ENCODE measurements around the gene TIMP3. TPM values are rescaled to one million over a fixed set of nuclear protein-coding genes. Genes with fewer than 3 reads are reported as not detected.

Gene TIMP3
- total RNA-seq, 4 donors from 2014 or later: 148 to 295 (median 170) TPM

DNA sequence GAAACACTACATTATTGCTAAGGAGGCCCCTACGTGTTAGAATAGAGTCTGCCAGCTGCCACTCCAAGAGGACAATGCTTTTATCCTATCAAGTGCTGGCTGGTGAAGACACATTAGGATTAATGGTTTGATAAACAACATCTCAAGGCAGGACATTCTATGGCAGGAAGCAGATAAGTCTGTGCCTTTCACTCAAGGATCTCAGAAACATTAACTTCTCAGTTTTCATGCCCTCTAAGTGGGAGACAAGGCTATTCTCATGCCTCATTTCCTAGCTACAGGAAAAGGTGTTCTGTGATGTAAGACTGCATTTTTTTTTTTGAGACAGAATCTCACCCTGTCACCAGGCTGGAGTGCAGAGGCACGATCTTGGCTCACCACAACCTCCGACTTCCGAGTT, 23.5 kb upstream of the TIMP3 start:
- Histone ChIP-seq H3K27ac (no peak overlapping the region), H3K36me3 (no peaks in the 10 kb centered on the region), H3K4me1 (peaks cover 4% of the 10 kb centered on the region), H3K27me3 (no peaks in the 10 kb centered on the region), H3K4me3 (no peak overlapping the region), H3K9me3 (no peaks in the 10 kb centered on the region)
- TF ChIP-seq POLR2AphosphoS5 (IDR thresholded peaks at IDR 0.05): no peak
- no peak for TF ChIP-seq POLR2A (IDR thresholded peaks at IDR 0.05)
- no peak for TF ChIP-seq EP300 (IDR thresholded peaks at IDR 0.05)
- TF ChIP-seq, protein P1, sequence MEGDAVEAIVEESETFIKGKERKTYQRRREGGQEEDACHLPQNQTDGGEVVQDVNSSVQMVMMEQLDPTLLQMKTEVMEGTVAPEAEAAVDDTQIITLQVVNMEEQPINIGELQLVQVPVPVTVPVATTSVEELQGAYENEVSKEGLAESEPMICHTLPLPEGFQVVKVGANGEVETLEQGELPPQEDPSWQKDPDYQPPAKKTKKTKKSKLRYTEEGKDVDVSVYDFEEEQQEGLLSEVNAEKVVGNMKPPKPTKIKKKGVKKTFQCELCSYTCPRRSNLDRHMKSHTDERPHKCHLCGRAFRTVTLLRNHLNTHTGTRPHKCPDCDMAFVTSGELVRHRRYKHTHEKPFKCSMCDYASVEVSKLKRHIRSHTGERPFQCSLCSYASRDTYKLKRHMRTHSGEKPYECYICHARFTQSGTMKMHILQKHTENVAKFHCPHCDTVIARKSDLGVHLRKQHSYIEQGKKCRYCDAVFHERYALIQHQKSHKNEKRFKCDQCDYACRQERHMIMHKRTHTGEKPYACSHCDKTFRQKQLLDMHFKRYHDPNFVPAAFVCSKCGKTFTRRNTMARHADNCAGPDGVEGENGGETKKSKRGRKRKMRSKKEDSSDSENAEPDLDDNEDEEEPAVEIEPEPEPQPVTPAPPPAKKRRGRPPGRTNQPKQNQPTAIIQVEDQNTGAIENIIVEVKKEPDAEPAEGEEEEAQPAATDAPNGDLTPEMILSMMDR (IDR thresholded peaks at IDR 0.05): no peak
- 72% methylated on average over 4 of the region's 4 CpGs for WGBS
- no peak for DNase-seq (ENCODE audit: low spot score in 2 of 2)

DNA sequence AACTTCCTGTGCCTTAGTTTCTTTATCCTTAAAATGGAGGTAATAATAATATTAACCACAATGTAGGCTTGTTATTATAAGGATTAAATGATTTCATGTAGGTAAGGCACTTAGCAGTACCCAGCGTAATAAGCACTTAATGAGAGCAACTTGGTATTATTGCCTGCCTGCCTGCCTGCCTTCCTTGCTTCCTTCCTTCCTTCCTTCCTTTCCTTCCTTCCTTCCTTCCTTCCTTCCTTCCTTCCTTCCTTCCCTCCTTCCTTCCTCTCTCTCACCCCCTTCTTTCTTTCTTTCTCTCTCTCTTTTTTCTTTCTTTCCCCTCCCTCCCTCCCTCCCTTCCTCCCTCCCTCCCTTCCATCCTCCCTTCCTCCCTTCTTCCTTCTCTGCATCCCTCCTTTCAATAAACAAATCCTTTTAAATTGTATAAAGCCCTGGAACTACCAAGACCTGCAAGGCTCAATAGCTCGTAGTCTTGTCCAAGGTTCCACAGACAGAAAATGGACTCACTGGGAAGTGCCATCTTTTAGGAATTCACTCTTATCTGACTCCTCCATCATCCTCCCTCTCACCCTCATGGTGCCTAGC, 20.7 kb upstream of the TIMP3 start:
- Histone ChIP-seq H3K36me3 (no peaks in the 10 kb centered on the region), H3K4me3 (no peak overlapping the region), H3K27me3 (no peaks in the 10 kb centered on the region), H3K9me3 (no peaks in the 10 kb centered on the region), H3K4me1 (peaks cover 4% of the 10 kb centered on the region), H3K27ac (no peak overlapping the region)
- no peak for DNase-seq (ENCODE audit: low spot score in 2 of 2)
- no peak for TF ChIP-seq EP300 (IDR thresholded peaks at IDR 0.05)
- WGBS: 89% methylated on average over 2 of the region's 2 CpGs

DNA sequence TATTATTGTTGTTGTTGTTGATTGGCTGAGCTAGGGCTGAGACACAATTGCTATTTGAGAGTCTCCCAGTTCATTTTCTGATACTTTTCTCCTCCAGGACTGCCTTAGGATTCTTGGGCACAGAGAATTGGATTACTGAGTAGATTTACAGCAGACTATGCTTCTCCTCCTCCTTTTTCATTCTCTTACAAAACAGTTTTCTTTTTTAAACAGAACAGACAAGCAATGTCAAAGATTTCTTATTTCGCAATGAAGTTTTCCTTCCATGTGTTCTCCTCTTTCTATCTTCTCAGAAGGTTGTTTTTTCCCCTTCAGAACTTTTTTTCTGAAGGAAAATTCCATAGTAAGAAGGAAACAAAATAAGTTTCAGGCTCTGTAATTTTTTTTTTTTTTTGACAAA, 19.8 kb upstream of the TIMP3 start:
- Histone ChIP-seq H3K4me1 (peaks cover 4% of the 10 kb centered on the region), H3K27ac (no peak overlapping the region), H3K36me3 (no peaks in the 10 kb centered on the region), H3K27me3 (no peaks in the 10 kb centered on the region), H3K9me3 (no peaks in the 10 kb centered on the region), H3K4me3 (no peak overlapping the region)
- WGBS: 72% methylated on average over 1 of the region's 1 CpG
- DNase-seq (ENCODE audit: low spot score in 2 of 2): no peak
- no peak for TF ChIP-seq POLR2A (IDR thresholded peaks at IDR 0.05)
- TF ChIP-seq EP300 (IDR thresholded peaks at IDR 0.05): no peak
- TF ChIP-seq, protein P1 (IDR thresholded peaks at IDR 0.05): no peak
- no peak for TF ChIP-seq POLR2AphosphoS5 (IDR thresholded peaks at IDR 0.05)

DNA sequence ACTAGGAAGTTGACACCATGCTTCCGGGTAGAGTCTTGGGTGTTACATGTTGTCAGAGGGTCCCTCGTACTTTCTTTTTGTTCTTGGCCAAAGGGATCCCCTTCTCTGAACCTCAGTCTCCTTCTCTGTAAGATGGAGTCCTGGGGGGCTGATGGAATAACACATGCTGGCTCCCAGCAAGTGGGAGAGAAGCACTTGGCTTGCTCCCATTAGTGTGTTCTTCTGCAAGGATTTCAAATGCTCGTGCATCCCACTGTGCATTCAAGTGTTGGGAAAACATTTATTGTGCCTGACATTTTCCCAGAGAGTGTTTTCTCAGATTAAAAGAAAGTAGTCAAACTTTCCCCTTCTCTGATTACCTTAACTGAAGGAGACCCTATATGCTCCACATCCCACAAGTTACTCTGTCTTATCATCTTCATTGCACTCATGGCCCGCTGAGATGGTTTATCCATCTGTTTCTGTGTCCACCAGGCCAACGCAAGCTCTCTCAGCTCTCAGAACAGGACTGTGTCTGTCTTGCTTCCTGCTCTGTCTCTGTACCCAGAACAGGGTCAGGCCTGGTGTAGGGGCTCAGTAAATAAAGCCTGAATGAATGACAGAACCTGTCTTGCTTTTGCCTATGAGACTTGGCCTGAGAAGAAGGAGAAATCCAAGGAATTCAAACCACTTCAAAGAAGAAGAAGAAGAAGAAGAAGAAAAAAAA, 16.0 kb upstream of the TIMP3 start:
- H3K36me3 ChIP-seq: no peaks in the 10 kb centered on the region
- TF ChIP-seq POLR2A (IDR thresholded peaks at IDR 0.05): no peak
- no peak for TF ChIP-seq EP300 (IDR thresholded peaks at IDR 0.05)
- TF ChIP-seq POLR2AphosphoS5 (IDR thresholded peaks at IDR 0.05): no peak
- TF ChIP-seq, protein P1 (IDR thresholded peaks at IDR 0.05): no peak
- H3K4me3 ChIP-seq: no peak overlapping the region
- DNase-seq (ENCODE audit: low spot score in 2 of 2): no peak
- H3K9me3 ChIP-seq: no peaks in the 10 kb centered on the region
- no peaks in the 10 kb centered on the region for H3K27me3 ChIP-seq
- no peak overlapping the region for H3K27ac ChIP-seq
- peaks cover under 1% of the 10 kb centered on the region for H3K4me1 ChIP-seq
- 78% methylated on average over 5 of the region's 5 CpGs for WGBS

DNA sequence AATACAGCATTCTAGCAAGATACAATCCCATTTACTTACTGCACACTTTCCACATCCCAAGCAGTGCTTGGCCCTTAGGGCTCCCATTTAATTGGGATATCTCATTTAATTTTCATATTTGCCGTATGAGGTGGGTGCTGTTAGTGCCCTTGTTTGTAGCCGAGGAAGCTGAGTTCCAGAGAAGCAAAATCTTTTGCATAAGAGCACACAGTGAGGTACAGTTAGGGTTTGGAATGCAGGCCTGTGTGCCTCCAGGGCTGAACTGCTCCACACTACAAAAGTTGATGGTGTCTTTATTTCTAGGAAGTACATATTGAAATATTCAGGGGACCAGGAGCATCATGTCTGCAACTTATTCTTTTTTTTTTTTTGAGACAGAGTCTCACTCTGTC, 15.5 kb upstream of the TIMP3 start:
- H3K4me1 ChIP-seq: no peaks in the 10 kb centered on the region
- H3K27ac ChIP-seq: no peak overlapping the region
- TF ChIP-seq EP300 (IDR thresholded peaks at IDR 0.05) (no peak), POLR2AphosphoS5 (IDR thresholded peaks at IDR 0.05) (no peak), POLR2A (IDR thresholded peaks at IDR 0.05) (no peak)
- TF ChIP-seq, protein P1 (IDR thresholded peaks at IDR 0.05): no peak
- H3K27me3 ChIP-seq: no peaks in the 10 kb centered on the region
- no peak overlapping the region for H3K4me3 ChIP-seq
- H3K36me3 ChIP-seq: no peaks in the 10 kb centered on the region
- DNase-seq (ENCODE audit: low spot score in 2 of 2): no peak
- WGBS: 88% methylated on average over 2 of the region's 2 CpGs
- no peaks in the 10 kb centered on the region for H3K9me3 ChIP-seq
